NOMO-1 treated with dmso at 0.1 percent for 144 hours (cell line): Measurements from ENCODE around the gene XPOT.

Source experiments
- DNase-seq: peaks from one replicate; lab custom pipeline; 2025; ENCODE audit not compliant: unreplicated experiment; lab: John Stamatoyannopoulos, UW

The XPOT gene

DNA sequence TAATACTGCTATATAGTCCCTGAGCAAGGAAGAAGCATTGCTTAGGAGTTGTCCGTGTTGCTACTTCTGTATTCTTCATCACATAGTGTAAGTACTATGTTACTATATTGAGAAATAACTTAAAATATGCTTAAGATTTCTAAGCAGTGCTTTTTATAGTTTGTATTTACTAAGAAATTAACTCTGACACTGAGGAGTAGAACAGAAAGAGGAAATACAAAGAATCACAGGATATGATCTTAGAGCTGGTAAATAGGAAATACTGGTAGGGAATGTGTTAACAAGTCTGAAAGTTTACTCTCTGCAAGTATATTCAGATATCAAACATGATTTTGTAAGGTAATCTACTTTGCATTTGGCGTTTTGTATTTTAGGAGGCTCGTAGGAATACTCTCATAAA is 15.5 kb downstream of the XPOT start:
- no peak for DNase-seq

DNA sequence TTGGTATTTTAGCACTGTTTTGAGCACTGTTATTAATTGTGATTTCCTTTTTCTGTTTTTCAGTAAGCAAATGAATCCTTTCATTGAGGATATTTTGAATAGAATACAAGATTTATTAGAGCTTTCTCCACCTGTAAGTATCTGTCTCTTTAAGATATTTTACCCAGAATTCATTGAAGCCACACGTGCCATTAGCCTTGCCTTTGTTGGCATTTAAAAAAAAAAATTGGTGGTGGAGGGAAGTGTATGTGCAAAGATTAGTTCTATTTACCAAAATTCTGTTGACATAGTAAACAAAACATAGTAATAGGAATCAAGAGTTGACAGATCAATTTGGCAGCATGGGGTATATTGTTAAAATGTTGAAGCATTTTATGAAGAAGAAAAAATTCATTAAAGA is 23.8 kb downstream of the XPOT start:
- DNase-seq: no peak

DNA sequence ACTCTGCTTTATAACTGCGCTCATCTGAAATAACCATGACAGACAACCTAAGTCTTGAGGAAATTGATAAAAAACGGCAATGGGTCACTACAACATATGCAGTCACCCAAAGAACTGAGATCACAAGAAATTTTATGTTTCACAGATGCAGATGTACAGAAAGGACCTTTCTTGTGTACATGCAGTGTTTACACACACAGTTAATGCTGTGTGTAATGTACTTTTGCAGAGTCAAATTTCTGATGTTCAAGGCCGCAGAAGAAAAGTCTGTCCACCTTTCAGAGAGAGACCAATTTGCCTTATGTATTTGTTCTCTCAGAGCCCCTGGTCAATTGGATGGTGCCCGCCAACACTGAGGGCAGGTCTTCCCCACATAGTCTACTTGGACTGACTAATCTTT is 24.8 kb downstream of the XPOT start:
- DNase-seq: no peak

DNA sequence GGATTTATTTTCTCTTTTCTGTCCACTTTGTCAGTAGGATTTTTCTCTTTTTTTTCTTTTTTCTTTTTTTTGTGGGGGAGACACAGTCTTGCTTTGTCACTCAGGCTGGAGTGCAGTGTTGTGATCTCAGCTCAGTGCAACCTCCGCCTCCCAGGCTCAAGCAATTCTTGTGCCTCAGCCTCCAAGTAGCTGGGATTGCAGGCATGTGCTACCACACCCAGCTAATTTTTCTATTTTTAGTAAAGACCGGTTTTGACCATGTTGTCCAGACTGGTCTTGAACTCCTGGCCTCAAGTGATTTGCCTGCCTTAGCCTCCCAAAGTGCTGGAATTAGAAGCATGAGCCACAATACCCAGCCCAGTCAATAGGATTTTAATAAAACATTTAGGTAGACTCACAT is 26.7 kb downstream of the XPOT start:
- DNase-seq: no peak

DNA sequence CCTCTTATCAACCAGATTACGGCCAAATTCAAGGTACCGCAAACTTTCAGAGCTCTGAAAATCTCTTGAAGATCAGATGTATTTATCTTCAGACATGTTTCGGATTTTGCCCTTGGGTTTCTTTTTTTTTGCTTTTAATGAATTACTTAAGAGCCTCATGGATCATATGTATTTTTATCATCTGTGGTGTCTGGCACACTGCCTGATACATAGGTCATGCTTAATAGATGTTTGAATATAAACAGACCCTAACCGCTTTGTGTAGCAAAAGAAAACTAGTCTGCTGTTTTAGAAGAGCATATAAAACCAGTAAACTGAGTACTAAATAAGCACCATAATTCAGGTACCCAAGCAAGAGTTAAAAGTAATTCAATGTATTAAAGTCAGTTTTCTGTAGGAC is 27.6 kb downstream of the XPOT start:
- DNase-seq: no peak

DNA sequence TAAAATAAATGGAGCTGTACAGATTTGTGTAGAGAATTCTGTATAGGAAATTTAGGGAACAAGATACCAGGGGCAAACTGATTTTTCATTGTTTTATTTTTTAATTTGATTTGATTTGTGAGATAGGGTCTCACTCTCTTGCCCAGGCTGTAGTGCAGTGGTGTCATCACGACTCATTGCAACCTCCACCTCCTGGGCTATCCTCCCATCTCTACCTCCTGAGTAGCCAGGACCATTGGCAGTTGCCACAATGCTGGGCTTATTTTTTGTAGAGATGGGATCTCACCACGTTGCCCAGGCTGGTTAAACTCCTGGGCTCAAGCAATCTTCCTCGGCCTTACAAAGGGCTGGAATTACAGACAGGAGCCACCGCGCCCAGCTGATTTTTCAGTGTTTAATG is 29.7 kb downstream of the XPOT start:
- DNase-seq: no peak

DNA sequence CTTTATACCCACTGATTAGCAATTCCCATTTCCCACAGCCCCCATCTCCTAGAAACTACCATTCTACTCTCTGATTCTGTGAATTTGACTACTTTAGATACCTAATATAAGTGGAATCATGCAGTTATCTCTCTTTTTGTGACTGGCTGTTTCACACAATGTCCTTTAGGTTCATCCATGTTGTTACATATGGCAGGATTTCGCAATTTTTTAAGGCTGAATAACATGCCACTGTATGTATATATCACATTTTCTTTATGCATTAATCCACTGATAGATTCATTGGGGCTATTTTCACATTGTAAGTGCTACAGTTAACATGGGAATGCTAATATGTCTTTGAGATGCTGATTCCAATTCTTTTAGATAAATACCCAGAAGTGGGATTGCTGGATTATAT is 35.9 kb downstream of the XPOT start:
- DNase-seq: no peak

DNA sequence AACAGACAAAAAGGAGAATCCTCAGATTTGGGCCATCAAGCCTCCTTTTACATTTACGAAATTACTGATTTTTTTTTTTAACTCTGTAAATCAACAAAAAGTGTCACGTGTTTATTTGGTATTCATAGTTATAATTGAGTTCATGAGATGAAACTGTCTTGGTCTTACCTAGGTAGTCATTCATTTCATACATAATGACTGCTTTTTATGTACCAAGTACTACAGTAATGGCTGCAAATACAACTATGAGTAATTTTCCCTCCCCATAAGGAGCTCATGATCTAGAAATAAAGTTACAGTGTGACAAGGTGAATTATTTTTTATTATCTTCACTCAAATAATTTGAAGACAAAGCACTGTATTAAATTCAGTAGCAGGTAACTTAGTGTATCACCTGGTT is 41.3 kb downstream of the XPOT start:
- no peak for DNase-seq

DNA sequence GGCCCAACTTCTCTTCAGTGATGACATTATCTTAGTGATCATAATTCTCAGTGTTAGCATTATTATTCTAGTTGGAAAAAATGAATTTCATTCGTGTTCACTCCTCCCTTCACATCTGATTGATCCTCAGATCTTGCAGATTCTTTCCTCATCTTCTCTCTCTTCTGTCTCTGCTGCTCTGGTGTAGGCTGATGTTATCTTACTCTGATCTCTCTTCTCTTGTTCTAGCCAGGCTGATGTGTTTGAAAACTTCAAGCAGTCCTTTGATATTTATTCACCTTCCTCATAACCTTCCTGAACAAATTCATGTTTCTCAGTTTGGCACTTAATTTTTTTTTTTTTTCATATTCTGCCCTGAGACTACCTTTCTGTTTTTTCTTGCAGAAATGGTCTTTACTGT is 42.1 kb downstream of the XPOT start:
- no peak for DNase-seq

DNA sequence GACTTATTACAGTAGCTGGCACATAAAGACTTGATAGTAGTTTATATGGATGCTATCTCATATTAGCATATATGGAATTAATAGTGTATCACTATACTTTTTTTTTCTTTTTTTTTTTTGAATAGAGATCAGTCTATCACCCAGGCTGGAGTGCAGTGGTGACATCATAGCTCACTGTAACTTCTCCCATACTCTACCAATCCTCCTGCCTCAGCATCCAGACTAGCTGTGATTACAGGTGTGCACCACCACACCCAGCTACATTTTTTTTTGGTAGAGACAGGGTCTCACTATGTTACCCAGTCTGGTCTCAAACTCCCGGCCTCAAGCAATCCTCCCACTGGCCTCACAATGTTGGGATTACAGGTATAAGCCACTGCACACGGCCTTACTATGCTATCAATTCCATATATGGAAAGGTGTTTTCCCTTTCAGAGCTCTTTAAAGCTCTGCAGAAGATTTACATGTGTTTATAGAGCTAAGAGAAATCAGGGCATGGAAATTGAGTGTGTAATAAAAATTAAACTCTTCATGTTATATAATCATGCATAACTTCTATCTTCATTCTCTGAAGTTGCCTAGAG is 46.0 kb downstream of the XPOT start:
- DNase-seq: no peak

DNA sequence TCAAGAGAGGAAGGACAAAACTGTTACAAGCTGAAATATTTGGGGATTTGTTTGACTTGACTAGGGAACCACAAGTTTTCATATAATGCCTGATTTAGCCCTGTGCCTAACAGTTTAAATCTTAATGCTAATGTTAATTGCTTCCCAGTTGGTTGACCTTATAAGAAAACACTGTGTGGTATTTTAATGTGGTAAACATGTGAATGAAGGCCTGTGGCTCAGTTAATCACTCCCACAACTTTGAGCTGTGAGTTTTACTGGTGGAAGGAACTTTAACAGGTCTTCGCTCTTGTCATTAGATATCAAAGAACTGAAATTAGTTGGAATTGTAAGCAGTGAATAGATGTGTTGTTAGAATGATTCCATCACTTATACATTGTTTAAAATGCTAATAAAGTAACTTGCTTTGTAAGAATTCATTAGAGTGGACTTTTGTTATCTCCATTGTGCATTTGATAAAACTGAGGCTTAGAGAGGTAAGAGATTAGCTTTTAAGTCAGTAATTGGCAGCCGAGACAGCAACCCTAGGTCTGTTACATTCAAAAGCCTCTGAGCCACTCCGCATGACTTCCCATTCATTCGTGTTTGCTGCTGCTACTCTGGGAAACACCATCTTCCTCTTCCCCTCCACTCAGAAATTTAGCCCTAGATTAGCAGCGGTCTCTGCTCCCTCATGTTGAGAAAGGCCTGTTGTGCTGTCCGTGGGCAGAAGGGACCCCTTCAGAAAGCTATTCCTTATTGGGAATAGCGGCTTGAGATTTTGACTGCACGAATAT is 46.7 kb downstream of the XPOT start:
- peak; percentile 7 for DNase-seq

DNA sequence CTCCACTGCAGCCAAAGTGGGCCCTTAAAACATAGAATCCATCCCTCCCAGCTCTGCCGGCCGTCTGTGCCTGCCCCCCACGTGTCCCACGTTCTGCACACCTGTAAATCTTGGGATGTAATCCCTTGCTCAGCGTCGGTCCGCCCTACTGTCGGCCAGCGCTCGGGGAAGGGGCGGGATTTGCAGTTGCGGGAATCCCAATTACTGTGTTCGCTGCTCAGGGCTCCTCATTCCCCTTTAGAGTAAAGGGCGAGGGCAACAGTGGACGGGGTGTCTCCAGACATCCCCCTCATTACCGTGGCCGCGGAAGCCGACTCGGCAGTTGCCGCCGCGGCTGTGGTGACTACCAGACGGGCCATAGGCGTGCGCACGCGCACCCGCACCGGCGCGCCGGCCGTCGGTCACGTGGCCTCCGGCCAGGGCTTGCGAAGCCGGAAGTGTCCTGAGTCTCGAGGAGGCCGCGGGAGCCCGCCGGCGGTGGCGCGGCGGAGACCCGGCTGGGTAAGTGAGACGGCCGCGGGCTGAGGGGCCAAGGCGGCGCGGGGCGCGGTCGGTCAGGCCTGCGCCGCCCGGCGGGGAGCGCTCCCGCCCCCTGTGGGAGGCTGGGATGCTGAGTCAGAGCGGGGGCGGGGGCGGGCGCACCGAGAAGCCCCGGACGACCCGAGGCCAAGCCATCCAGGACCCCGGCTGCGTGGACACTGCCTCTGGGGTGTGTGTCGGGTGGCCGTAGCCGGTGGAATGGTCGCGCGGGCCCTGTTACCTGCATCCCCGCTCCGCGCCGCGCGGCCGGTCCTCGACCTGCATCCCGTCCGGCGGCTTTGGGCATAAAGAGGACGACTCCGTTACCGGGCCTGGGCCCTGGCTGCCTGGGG is 47.7 kb downstream of the XPOT start, which contains the start of gene TBK1:
Gene TBK1 (plus strand): TSS at position 434 of the 872 bp plus-strand sequence. CDS start 3,751 bp downstream, outside the sequence.
- peak; percentile 68 for DNase-seq

DNA sequence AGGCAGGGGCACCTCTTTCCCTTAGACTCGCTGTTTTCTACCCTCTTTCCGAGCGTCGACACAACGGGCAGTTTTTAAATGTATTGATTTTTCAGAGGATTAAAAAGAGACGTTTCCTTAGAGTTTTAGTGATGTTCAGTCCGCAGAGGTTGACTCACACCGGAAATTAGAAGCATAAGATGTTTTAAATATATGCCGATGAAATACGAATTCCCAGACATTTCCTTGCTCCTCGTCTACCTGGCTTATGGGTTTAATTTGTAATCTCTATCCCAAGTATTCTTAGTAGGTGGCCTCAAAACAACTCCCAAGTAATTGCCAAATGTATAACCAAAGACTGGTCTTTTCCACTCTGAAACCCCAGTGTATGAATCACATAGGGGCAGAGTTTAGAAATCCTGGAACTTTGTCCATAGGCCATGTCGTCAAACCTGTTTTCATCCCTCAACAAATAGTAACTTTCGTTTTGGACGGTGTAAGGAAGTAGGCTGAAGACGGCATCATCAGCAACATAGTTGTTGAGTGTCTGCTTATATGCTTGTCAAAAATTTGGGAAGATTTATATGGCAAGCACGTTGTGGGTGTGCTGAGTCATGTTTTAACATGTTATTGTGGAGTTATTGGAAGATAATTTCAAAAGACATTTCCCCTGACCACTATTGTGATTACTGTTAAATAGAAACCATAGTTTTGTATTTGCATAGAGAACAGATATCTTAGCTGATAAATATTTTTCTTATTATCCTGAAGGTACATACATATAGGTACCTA is 48.6 kb downstream of the XPOT start:
- peak; percentile 29 for DNase-seq

DNA sequence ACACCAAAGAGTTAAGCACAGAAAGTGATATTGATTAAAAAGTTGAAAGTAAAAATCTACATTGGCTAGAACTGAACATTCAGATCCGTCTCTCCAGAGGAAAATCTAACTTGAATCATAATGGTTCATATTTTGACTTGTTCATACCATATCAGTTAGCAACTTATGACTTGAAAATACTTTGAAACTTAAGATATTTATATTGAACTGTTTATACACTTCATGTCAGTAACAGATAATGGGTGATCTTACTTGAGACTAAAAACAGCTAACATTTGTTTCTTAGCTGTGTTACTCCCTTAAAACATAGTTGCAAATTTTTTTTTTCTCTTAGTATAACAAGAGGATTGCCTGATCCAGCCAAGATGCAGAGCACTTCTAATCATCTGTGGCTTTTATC is 51.3 kb downstream of the XPOT start:
- DNase-seq: no peak

DNA sequence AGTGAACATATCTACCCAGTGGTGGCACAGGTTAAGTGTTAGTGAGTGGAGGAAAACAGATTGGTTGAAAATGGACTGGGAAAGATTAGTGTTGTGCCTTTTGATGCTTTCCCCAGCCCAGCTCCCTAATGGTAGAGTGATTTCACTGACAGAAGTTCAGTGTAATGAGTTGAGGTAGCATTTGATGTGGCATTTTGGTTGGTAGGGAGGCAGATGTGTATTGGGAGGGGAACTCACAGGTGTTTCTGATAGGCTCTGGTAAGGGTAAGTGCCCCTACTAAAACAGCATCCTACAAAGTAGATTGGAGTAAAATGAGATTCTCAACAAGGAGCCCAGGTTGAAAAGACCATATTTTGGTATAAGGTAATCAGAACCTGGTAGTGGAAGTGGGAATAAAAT is 51.9 kb downstream of the XPOT start:
- no peak for DNase-seq

DNA sequence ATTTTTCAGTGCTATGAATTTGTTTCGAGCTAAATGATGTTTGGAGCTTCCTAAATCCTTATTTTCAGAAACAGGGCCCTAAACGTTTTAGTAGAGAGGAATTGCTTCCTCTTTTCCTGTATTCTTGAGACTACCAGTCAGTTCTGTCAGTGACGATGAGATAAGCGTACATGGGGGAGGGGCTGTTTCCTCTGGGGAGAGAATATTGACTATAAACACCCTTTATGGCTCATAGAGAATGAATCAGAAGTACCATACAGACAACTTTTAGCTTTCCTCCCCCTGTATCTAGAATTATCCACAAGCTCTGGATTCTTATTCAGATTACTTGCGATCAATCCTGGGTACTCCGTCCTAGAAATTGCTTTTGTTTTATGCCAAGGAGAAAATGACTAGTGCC is 52.8 kb downstream of the XPOT start:
- DNase-seq: no peak

DNA sequence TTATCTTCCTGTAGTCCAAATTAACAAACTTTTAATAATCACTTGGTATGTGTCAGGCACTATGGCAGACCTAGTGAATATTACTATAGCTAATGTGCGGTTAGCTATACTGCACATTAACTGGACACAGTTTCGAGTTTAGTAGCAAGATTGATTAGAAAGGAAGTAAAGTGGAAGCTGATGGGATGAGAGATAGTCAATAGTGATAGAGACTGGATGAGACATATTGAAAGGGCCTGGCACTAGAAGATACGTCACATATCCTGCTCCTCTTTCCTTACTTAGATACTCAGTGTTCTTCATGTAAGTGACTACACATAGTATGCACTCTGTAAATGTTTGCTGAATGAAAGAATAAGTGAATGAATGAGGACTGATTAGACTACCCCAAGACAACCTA is 53.3 kb downstream of the XPOT start:
- DNase-seq: no peak

DNA sequence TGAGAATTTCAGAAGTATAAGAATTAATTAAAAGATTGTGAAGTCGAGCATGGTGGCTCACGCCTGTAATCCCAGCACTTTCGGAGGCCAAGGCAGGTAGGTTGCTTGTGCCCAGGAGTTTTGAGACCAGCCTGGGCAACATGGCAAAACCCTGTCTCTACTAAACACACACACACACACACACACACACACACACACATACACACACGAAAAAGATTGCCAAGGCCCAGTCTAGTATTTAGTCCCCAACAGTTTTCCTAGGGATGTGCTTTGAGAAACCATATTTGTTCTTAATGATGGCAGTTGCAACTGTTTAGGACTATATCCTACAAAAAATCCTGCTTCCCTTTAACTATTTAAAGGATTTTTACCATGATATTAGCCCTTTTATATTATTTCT is 53.7 kb downstream of the XPOT start:
- no peak for DNase-seq

DNA sequence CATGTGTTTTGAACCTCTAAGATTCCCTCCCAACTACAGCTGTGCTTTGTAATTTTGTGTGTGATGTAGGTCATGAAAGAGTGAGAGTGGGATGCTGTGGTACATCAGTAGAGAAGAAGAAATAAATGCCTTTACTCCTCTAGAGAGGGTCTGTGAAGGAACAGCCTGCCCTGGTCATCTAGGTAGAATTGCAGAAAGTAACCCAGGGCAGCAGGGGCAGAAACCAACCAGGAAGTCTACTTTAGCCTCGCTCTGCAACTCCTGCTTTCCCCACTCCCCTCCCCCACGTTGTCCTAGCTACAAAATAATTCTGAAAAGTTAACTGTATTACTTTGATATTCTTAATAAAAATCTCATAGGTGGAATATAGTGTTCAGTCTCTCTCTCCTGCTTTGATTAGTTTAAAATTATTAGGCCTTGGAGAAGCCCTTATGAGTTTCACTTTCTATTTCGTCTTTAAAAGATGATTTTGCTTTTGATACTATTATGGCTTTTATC is 55.3 kb downstream of the XPOT start:
- no peak for DNase-seq

DNA sequence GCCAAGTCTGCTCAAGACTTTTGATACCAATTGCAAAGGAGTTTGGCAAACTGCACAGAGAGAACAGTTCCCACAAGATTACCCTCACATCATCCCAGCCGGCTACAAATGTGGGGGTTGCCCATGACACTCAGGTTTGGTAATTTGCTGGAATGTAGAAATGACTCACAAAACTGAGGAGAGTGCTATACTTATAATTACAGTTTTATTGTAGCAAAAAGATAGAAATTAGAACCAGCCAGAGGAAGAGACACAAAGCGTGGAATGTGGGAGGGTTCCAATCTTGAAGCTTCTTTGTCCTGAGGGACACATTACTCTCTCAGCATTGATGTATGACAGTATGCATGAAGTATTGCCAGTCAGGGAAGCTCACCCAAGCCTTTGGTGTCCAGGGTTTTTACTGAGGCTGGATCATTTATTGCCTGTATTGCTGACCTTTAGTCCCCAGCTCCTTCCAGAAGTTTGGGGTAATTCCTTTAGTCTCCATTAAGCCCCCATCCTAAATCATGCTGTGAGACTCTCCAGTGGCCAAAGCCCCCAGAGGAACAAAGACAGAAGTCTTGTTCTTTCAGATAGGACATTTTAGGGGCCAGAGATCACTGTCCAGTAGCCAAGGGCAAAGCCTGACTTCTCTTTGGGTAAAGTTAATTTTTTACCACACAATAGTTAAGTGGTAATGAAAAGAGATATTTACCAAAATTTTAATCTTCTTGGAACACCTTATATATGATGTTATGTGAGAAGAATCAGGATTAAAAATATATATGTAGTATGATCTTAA is 57.6 kb downstream of the XPOT start:
- DNase-seq: no peak
